Pancreas (tissue), 10 donors: Measurements from ENCODE around the gene AFF3. TPM values are rescaled to one million over a fixed set of nuclear protein-coding genes. Genes with fewer than 3 reads are reported as not detected.

Experiments used
- ATAC-seq, 4 donors: fragments of 200-7000 bp; cut with Tn5 transposase; one replicate each; pipeline versions ENCODE4 v1.8.0 to v1.9.1; 2020; ENCODE audit warnings: mild to moderate bottlenecking in 4 of 4, moderate library complexity in 4 of 4
- DNase-seq, 6 donors: peaks; one replicate each; pipeline ENCODE4 v3.0.0-alpha.2; 2020
- FAIRE-seq: peaks from 2 replicates; lab custom pipeline; 2012; peaks lifted over from hg19 to GRCh38; lab: Jason Lieb, UNC
- H3K27ac ChIP-seq, 4 donors: fragments of 200-600 bp; sonication (generic); 1 replicate in 3 of 4; 2 replicates in 1 of 4; pipeline versions ENCODE4 v1.5.0 to v1.8.0; 2020
- H3K27me3 ChIP-seq, 4 donors: fragments of 200-600 bp; one replicate each; pipeline ENCODE4 v1.8.0; 2021
- H3K36me3 ChIP-seq, 3 donors: fragments of 200-600 bp; sonication (generic) in 1 of 3; one replicate each; pipeline versions ENCODE4 v1.5.0 to v1.8.0; 2020 to 2021
- H3K4me1 ChIP-seq, 3 donors: fragments of 200-600 bp; one replicate each; pipeline ENCODE4 v1.8.0; 2021
- H3K4me3 ChIP-seq, 4 donors: fragments of 200-600 bp; sonication (generic) in 2 of 4; one replicate each; pipeline versions ENCODE4 v1.5.0 to v1.8.0; 2020 to 2021
- H3K9me3 ChIP-seq, 4 donors: fragments of 200-600 bp; one replicate each; pipeline ENCODE4 v1.8.0; 2021
- WGBS, 2 donors: extraction: QIAGEN DNeasy Blood & Tissue Kit; methylation state at CpG; one replicate each; pipeline ENCODE4 v1.1.7; 2013; 5-methylcytosine and 5-hydroxymethylcytosine counted together
- intact Hi-C, 3 donors: fragments of 100-400 bp; cut with DNase I; formaldehyde crosslinking; loops; one replicate each; pipeline versions ENCODE4 v1.11.1 to v1.14.2; 2022
- polyA plus RNA-seq, 2 donors: library from polyadenylated mRNA; stranded (reverse); fragments of 200-250 nt; gene quantifications; one replicate each; pipeline ENCODE4 v1.2.3, GENCODE V29; 2013
- total RNA-seq, 6 donors: library from RNA; stranded (reverse); fragmentation: NEBNext Ultra II Directional in 4 of 6; extraction: Animal tissue kit (Norgen Biotek cat#: 25700) in 4 of 6; gene quantifications; one replicate each; pipeline versions ENCODE4 v1.2.1 to v1.2.4, GENCODE V29; 2021 to 2023
- TF ChIP-seq, protein P1 (sequence below), 4 donors: fragments of 200-600 bp; sonication (generic) in 3 of 4; IDR thresholded peaks; one replicate each; pipeline versions ENCODE4 v1.5.0 to v1.8.0; 2021; ENCODE audit warnings: antibody characterized with exemption in 4 of 4
- donor health status: healthy with polysubstance abuse.
- donor health status: DM: no; HTN: no; CAD: no; lungs with moderate emphysema.
- donor health status: DM: no; HTN: no; CAD: no.
- donor health status: control.
- donor health status: control.
- donor health status: Bipolar disorder and iron deficiency.
- donor health status: DM: yes; HTN: yes; CAD: no.
- donor health status: DM: no; HTN: no; CAD: no.
- donor health status: DM: no; HTN: no; CAD: no.
- donor health status: DM: yes; HTN: yes; CAD: no.

AFF3 gene
- total and polyA plus RNA-seq, 8 donors: 0.19 to 1.1 (median 0.54) TPM

DNA sequence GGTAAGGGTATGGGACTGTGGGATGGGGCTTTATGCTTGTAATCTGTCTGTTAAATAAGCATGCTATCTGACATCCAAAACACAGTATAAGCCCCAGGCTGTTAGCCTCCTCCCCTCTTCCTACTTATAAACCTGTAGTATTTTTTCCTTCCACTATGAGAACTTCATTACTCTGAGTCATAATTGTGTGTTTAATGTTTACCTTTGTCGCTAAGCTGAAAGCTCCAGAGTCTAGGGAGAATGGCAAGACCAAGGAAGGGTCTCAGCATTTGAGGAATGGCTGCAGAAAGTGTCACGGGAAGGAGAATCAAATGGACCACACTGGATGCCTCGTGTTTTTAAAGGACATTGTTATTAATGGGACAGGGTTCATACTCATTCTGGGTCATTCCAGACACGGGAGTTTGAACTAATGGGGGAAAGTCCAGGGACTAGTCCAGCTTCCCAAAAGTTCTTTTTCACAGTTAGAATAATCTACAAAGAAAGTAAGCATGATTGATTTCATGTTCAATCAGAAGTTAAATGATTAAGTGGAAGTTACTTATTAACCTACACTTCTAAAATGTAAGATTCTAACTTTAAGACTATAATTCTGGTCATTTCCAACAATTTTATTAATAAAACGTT lies 292.2 kb downstream of the AFF3 start:
- no peak for DNase-seq
- Histone ChIP-seq H3K36me3 (no peaks in the 10 kb centered on the region), H3K4me3 (no peak overlapping the region), H3K27ac (peak overlapping the region in 1 of 4 donors; percentile 2), H3K9me3 (no peaks in the 10 kb centered on the region), H3K27me3 (no peaks in the 10 kb centered on the region), H3K4me1 (peaks cover 0 to 21% (median 6%) of the 10 kb centered on the region in 3 donors)
- intact Hi-C loops: no loop called here
- TF ChIP-seq, protein P1, sequence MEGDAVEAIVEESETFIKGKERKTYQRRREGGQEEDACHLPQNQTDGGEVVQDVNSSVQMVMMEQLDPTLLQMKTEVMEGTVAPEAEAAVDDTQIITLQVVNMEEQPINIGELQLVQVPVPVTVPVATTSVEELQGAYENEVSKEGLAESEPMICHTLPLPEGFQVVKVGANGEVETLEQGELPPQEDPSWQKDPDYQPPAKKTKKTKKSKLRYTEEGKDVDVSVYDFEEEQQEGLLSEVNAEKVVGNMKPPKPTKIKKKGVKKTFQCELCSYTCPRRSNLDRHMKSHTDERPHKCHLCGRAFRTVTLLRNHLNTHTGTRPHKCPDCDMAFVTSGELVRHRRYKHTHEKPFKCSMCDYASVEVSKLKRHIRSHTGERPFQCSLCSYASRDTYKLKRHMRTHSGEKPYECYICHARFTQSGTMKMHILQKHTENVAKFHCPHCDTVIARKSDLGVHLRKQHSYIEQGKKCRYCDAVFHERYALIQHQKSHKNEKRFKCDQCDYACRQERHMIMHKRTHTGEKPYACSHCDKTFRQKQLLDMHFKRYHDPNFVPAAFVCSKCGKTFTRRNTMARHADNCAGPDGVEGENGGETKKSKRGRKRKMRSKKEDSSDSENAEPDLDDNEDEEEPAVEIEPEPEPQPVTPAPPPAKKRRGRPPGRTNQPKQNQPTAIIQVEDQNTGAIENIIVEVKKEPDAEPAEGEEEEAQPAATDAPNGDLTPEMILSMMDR (IDR thresholded peaks at IDR 0.05): no peak
- 11 to 14% methylated on average over 5 of the region's 5 CpGs for WGBS, 2 donors
- no peak for FAIRE-seq
- ATAC-seq: peak; percentile 60 to 80 (median 74)

DNA sequence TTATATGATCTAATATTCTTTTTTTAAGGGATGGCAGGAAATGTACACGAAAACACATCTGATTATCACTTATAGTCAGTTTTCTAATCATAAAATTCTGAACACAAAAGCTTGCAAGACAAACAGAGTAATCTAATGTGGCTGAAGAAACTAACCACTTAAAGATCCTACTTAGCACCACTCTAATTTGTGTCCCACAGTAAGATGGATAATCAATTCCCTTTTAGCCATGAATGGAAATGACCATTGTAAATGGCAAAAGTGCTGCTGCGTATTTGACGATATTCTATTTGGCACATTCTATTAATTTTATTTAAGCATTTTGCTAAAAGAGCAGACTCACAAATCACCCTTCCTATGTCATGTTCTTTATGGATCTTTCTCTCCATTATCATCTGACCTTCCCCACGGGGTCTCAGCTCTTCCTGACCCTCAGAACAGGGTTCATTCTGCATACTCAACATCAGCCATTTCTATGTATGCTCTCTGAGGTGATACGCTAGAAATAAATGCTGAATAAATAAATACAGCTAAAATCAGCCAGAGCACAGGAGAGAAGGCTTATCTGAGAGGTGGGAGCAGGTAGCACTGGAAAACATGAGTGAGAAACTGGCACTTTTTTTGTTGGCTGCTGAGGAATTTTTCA lies 295.8 kb downstream of the AFF3 start:
- FAIRE-seq (no peak), ATAC-seq (no peak), DNase-seq (no peak)
- no peak overlapping the region for H3K27ac ChIP-seq
- H3K4me3 ChIP-seq: no peak overlapping the region
- TF ChIP-seq, protein P1 (IDR thresholded peaks at IDR 0.05): no peak
- intact Hi-C loops: no loop called here
- H3K4me1 ChIP-seq: peaks cover 0 to 21% (median 6%) of the 10 kb centered on the region in 3 donors
- no peaks in the 10 kb centered on the region for H3K27me3 ChIP-seq
- no peaks in the 10 kb centered on the region for H3K9me3 ChIP-seq
- no peaks in the 10 kb centered on the region for H3K36me3 ChIP-seq
- WGBS, 2 donors: 87 to 90% methylated on average over 5 of the region's 5 CpGs

DNA sequence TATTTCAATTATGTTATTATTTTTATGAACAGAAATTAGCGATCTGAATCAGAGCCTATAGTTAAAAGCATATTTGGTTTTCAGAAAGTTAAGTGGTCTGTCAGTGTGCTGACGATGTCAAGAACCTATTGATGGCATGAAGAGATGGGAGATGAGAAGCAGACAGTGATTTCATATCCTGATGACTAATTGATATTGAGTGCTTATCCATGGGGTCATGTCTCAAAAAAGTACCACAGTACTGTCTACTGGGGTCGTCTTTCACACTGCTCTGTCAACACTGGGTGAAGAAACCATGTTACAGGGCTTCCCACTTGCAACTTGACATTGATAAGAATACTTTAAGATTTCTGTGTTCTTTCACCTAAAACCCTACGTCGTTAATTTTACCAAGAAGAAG lies 297.1 kb downstream of the AFF3 start:
- no peak for ATAC-seq
- 80 to 87% methylated on average over 5 of the region's 5 CpGs for WGBS, 2 donors
- FAIRE-seq: no peak

DNA sequence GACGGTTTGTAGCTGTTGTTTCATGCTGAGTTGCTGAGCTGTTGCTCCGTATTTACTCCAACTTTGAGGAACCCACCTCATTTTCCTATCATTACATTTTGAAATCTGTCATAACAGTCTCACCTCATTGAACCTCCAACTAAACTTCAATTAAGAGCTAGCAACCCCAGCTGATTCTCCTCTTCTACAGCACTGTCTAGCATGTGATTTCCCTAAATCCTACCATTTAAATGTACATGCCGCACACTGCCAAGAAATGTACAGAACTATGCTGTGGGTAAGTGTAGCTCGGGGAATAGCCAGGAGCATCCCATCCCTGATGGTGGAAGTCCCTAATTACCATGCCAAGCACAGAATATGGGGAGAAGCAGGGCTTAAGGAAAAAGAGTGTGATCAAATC lies 299.9 kb downstream of the AFF3 start:
- Histone ChIP-seq H3K27ac (no peak overlapping the region), H3K4me3 (no peak overlapping the region), H3K4me1 (no peaks in the 10 kb centered on the region), H3K9me3 (no peaks in the 10 kb centered on the region), H3K36me3 (no peaks in the 10 kb centered on the region), H3K27me3 (no peaks in the 10 kb centered on the region)
- DNase-seq (no peak), ATAC-seq (no peak), FAIRE-seq (no peak)
- WGBS, 2 donors: 77 to 88% methylated on average over 4 of the region's 4 CpGs
- TF ChIP-seq, protein P1 (IDR thresholded peaks at IDR 0.05): no peak
- intact Hi-C loops: no loop called here

More for the DNA sequence above, 297.1 kb downstream of the AFF3 start:
- H3K27ac ChIP-seq: no peak overlapping the region
- peaks cover 0 to 10% (median 6%) of the 10 kb centered on the region in 3 donors for H3K4me1 ChIP-seq
- no peak for DNase-seq
- intact Hi-C loops: no loop called here
- no peak overlapping the region for H3K4me3 ChIP-seq
- TF ChIP-seq, protein P1 (IDR thresholded peaks at IDR 0.05): no peak
- H3K27me3 ChIP-seq: no peaks in the 10 kb centered on the region
- H3K36me3 ChIP-seq: no peaks in the 10 kb centered on the region
- no peaks in the 10 kb centered on the region for H3K9me3 ChIP-seq

DNA sequence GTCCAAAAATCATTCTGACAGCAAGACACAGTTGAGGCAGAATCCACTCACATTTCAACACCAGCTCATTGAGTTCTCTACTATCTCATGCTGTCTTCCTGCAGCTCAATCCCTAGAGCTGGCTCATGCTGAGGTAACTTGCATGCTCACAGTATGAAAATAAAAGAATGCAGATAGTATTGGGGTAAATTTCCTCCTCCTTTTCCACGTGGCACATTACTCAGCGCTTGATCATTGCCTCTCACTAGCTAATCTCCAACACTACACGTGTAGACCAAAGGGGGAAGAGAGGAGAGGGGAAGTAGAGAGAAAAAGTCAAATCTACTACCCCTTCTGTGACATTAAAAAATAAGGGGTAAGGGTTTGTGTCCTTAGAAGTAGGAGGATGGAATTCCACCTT lies 300.6 kb downstream of the AFF3 start:
- H3K27me3 ChIP-seq: no peaks in the 10 kb centered on the region
- no peaks in the 10 kb centered on the region for H3K4me1 ChIP-seq
- H3K27ac ChIP-seq: no peak overlapping the region
- no peaks in the 10 kb centered on the region for H3K9me3 ChIP-seq
- DNase-seq: no peak
- intact Hi-C loops: no loop called here
- no peak overlapping the region for H3K4me3 ChIP-seq
- H3K36me3 ChIP-seq: no peaks in the 10 kb centered on the region
- FAIRE-seq: no peak
- TF ChIP-seq, protein P1 (IDR thresholded peaks at IDR 0.05): no peak
- no peak for ATAC-seq
- WGBS, 2 donors: 60 to 74% methylated on average over 3 of the region's 3 CpGs
